K562 (cell line): ENCODE results near the gene HAUS6. TPM values are rescaled to one million over a fixed set of nuclear protein-coding genes. Genes with fewer than 3 reads are reported as not detected.

ENCODE experiments used
- CHAMP1 ChIP-seq: fragments of 450-650 bp; IDR thresholded peaks from 2 replicates; pipeline ENCODE4 v1.6.1; 2016; ENCODE audit warnings: mild to moderate bottlenecking
- CREBBP ChIP-seq: IDR thresholded peaks from one replicate; pipeline ENCODE4 v1.6.1; 2012; ENCODE audit warnings: low read depth, mild to moderate bottlenecking, control low read depth, inconsistent platforms, low read length
- ELF4 ChIP-seq: fragments of 450-650 bp; formaldehyde crosslinking; IDR thresholded peaks from 2 replicates; pipeline ENCODE4 v1.4.0; 2022; ENCODE audit warnings: missing genetic modification characterization
- HCFC1 ChIP-seq: IDR thresholded peaks from 2 replicates; pipeline ENCODE4 v1.6.1; 2012; ENCODE audit warnings: low read depth, low read length, improper control_type of control experiment
- HDAC2 ChIP-seq: fragments of 450-650 bp; IDR thresholded peaks from 2 replicates; pipeline ENCODE4 v1.6.1; 2016; ENCODE audit warnings: mild to moderate bottlenecking
- HNRNPLL ChIP-seq: fragments of 200-400 bp; formaldehyde crosslinking; IDR thresholded peaks from 2 replicates; pipeline ENCODE4 v1.6.1; 2017; ENCODE audit warnings: low read length, low read depth, mild to moderate bottlenecking; ENCODE audit not compliant: poor library complexity, severe bottlenecking
- JUND ChIP-seq, 2 experiments: IDR thresholded peaks; 2 replicates in 1 of 2; 3 replicates in 1 of 2; pipeline ENCODE4 v1.6.1; 2011; ENCODE audit warnings: borderline replicate concordance in 2 of 2, low read depth in 2 of 2, low read length in 2 of 2, improper control_type of control experiment in 1 of 2, missing biosample characterization in 1 of 2, missing genetic modification characterization in 1 of 2, missing genetic modification reagents in 1 of 2
- NKRF ChIP-seq: fragments of 450-650 bp; IDR thresholded peaks from 2 replicates; pipeline ENCODE4 v1.6.1; 2016; ENCODE audit warnings: borderline replicate concordance
- NR2C2 ChIP-seq, 2 experiments: fragments of 200-800 bp in 1 of 2; sonication (Bioruptor generic) in 1 of 2; sonication (generic) in 1 of 2; formaldehyde crosslinking in 1 of 2; IDR thresholded peaks; 2 replicates each; pipeline versions ENCODE4 v1.6.1 to v1.8.0; 2016 to 2022; ENCODE audit warnings: mild to moderate bottlenecking in 1 of 2, missing compliant biosample characterization in 1 of 2, missing genetic modification characterization in 1 of 2, missing genetic modification reagents in 1 of 2
- POLR2H ChIP-seq: IDR thresholded peaks from 2 replicates; pipeline ENCODE4 v1.6.1; 2016; ENCODE audit warnings: missing genetic modification characterization, low read depth, mild to moderate bottlenecking, control low read depth, missing compliant biosample characterization, moderate library complexity
- RBM25 ChIP-seq: fragments of 200-400 bp; formaldehyde crosslinking; IDR thresholded peaks from 2 replicates; pipeline ENCODE4 v1.6.1; 2018; ENCODE audit warnings: low read length, low read depth, moderate library complexity; ENCODE audit not compliant: severe bottlenecking
- XRCC5 ChIP-seq: fragments of 200-400 bp; formaldehyde crosslinking; IDR thresholded peaks from 2 replicates; pipeline ENCODE4 v1.6.1; 2017; ENCODE audit warnings: low read depth, mild to moderate bottlenecking, low read length
- ZKSCAN8 ChIP-seq: fragments of 200-800 bp; sonication (Bioruptor generic); IDR thresholded peaks from 2 replicates; pipeline ENCODE4 v1.6.1; 2016; ENCODE audit warnings: missing genetic modification characterization, missing compliant biosample characterization
- polyA plus RNA-seq, 8 experiments: library from polyadenylated mRNA; depleted of rRNA in 4 of 8; stranded (reverse) in 5 of 8; unstranded in 3 of 8; fragments of >200 nt; fragmentation: Nextera tagmentation in 2 of 8; fragmentation: Illumina TruSeq in 1 of 8; extraction: Ambion mirVana in 2 of 8; extraction: Trizol in 1 of 8; gene quantifications; 2 replicates each; pipeline versions ENCODE4 v1.2.1 to v1.2.3, GENCODE V29; 2011 to 2014; ENCODE audit warnings: inconsistent platforms in 1 of 8, missing spikeins in 1 of 8
- total RNA-seq, 7 experiments: library from RNA; depleted of rRNA in 6 of 7; stranded (reverse); fragments of >200 nt in 6 of 7; fragmentation: Illumina TruSeq in 2 of 7; extraction: Trizol in 2 of 7; gene quantifications; 2 replicates each; pipeline versions ENCODE4 v1.2.1 to v1.2.3, GENCODE V29; 2011 to 2021; ENCODE audit warnings: low replicate concordance in 1 of 7
- TF ChIP-seq, protein P1 (sequence below): fragments of 250-450 bp; sonication (Bioruptor Pico); IDR thresholded peaks from 2 replicates; pipeline ENCODE4 v1.8.0; 2022; ENCODE audit warnings: inconsistent platforms

HAUS6 gene
- total and polyA plus RNA-seq, 9 of the 15 experiments (the other 6 are each of a cell fraction or from before 2014, with no cell fraction given), result 10.2 to 31.7 (median 23.1) TPM

GRCh38 chr9:19048966-19049916 lies 53.5 kb downstream of the HAUS6 start, which contains the start of gene RRAGA (continued):
- TF ChIP-seq XRCC5 (0 out of 2 replicates have a peak, but pooled peaks have one; percentile 29), HDAC2 (0 out of 2 replicates have a peak, but pooled peaks have one; percentile 13), NKRF (peak; percentile 49; the same call in 1 of the 2 replicates), ELF4 (CRISPR knock-in tag) (no peak), CHAMP1 (no peak), HNRNPLL (peak; percentile 67), CREBBP (no peak), RBM25 (peak; percentile 76), NR2C2 (CRISPR knock-in tag; IDR thresholded peaks at IDR 0.05) (no peak), NR2C2 (tag; IDR thresholded peaks at IDR 0.05) (no peak), POLR2H (peak; percentile 77), HCFC1 (peak; percentile 63; the same call in 1 of the 2 replicates), ZKSCAN8 (CRISPR knock-in tag) (no peak), JUND (IDR thresholded peaks at IDR 0.05; ENCODE audit: borderline replicate concordance, low read depth, low read length) (peak; percentile 0; the same call in 1 of the 2 replicates), JUND (tag; IDR thresholded peaks at IDR 0.05; ENCODE audit: borderline replicate concordance, low read depth, low read length) (no peak; the same call in 2 of the 3 replicates)
- TF ChIP-seq, protein P1, sequence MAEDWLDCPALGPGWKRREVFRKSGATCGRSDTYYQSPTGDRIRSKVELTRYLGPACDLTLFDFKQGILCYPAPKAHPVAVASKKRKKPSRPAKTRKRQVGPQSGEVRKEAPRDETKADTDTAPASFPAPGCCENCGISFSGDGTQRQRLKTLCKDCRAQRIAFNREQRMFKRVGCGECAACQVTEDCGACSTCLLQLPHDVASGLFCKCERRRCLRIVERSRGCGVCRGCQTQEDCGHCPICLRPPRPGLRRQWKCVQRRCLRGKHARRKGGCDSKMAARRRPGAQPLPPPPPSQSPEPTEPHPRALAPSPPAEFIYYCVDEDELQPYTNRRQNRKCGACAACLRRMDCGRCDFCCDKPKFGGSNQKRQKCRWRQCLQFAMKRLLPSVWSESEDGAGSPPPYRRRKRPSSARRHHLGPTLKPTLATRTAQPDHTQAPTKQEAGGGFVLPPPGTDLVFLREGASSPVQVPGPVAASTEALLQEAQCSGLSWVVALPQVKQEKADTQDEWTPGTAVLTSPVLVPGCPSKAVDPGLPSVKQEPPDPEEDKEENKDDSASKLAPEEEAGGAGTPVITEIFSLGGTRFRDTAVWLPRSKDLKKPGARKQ, result no peak
